ENCODE measurements around the gene SV2C. TPM values are rescaled to one million over a fixed set of nuclear protein-coding genes. Genes with fewer than 3 reads are reported as not detected.

The SV2C gene
- polyA plus RNA-seq, 3 donors, result 0.01 to 0.02 TPM; not detected in 1

DNA sequence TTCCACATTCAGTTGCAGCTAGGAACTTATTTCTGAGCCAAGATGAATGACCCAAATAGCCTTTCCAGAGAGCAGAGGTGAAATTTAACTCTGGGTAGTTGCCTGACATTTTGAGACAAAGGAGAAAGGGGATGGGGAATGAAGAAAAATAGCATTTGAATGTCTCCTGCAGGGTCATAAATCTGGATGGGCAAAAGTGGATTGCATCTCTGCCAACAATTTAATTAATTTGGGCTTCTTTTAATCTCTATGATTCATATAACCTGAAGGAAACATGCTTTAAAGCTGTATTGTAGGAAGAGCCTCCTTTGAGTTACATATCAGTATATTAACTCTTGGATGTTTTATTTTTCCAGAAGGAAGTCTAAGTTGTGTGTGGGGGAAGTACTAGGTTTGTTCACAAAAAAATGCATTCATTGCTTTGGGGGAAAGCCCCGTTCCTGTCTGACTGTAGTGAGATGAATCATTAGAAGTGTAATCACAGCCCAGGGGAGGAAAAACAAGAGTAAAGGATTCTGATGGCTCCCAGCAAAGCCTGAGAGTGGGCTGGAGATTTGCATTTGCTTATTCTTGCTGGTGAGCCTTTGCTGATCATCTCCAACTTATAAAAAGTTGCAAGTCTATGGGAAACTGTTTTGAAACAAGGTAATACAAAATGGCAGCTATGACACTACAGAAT, 186.9 kb downstream of the SV2C start:
- Histone ChIP-seq H3K4me3 (replicated peaks in 1 of 3; ENCODE audit: low read depth in 2 of 3, low read length in 3 of 3) (no peak overlapping the region), H2AFZ (ENCODE audit: insufficient read depth, low read depth, low read length, poor library complexity, severe bottlenecking) (no peak overlapping the region), H3K9me3 (replicated peaks in 1 of 2; ENCODE audit: control insufficient read depth in 1 of 2, insufficient read depth in 1 of 2, low read length in 2 of 2) (peaks cover 0 to 3% of the 10 kb centered on the region in 2 donors), H3K4me2 (replicated peaks; ENCODE audit: extremely low read depth, low read length, poor library complexity, severe bottlenecking) (no peak overlapping the region), H3K79me2 (ENCODE audit: insufficient read depth, low read length) (no peaks in the 10 kb centered on the region), H3K4me1 (ENCODE audit: control insufficient read depth in 1 of 2, insufficient read depth in 2 of 2, low read length in 2 of 2) (peaks cover 12 to 13% of the 10 kb centered on the region in 2 donors), H3K27me3 (ENCODE audit: control insufficient read depth in 2 of 2, insufficient read depth in 2 of 2, low read length in 2 of 2) (no peaks in the 10 kb centered on the region), H3K36me3 (replicated peaks in 1 of 2; ENCODE audit: control insufficient read depth in 1 of 2, insufficient read depth in 2 of 2, low read length in 2 of 2) (no peaks in the 10 kb centered on the region), H3K9ac (ENCODE audit: insufficient read depth, low read length, poor library complexity, severe bottlenecking) (no peak overlapping the region), H3K27ac (ENCODE audit: low read depth in 1 of 2, low read length in 2 of 2) (no peak overlapping the region), H4K20me1 (ENCODE audit: insufficient read depth, low read length) (no peaks in the 10 kb centered on the region)
- Mint-ChIP-seq H3K36me3 (no peaks in the 10 kb centered on the region), H3K27ac (peak overlapping the region in 1 of 7 donors; percentile 46), H3K9me3 (peaks cover 0 to 3% (median 0%) of the 10 kb centered on the region in 7 donors), H3K4me1 (peaks cover 27% of the 10 kb centered on the region), H3K4me3 (no peak overlapping the region), H3K27me3 (ENCODE audit: low read depth in 3 of 3) (peaks cover 0 to 4% (median 3%) of the 10 kb centered on the region in 3 donors)
- intact Hi-C loops (cut with micrococcal nuclease), result no loop called here
- DNase-seq, result peak; percentile 32 to 81 (median 43)
- TF ChIP-seq, protein P1, sequence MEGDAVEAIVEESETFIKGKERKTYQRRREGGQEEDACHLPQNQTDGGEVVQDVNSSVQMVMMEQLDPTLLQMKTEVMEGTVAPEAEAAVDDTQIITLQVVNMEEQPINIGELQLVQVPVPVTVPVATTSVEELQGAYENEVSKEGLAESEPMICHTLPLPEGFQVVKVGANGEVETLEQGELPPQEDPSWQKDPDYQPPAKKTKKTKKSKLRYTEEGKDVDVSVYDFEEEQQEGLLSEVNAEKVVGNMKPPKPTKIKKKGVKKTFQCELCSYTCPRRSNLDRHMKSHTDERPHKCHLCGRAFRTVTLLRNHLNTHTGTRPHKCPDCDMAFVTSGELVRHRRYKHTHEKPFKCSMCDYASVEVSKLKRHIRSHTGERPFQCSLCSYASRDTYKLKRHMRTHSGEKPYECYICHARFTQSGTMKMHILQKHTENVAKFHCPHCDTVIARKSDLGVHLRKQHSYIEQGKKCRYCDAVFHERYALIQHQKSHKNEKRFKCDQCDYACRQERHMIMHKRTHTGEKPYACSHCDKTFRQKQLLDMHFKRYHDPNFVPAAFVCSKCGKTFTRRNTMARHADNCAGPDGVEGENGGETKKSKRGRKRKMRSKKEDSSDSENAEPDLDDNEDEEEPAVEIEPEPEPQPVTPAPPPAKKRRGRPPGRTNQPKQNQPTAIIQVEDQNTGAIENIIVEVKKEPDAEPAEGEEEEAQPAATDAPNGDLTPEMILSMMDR (IDR thresholded peaks at IDR 0.05), result no peak
- WGBS (ENCODE audit: insufficient coverage), result 0% methylated on average over 1 of the region's 1 CpG

DNA sequence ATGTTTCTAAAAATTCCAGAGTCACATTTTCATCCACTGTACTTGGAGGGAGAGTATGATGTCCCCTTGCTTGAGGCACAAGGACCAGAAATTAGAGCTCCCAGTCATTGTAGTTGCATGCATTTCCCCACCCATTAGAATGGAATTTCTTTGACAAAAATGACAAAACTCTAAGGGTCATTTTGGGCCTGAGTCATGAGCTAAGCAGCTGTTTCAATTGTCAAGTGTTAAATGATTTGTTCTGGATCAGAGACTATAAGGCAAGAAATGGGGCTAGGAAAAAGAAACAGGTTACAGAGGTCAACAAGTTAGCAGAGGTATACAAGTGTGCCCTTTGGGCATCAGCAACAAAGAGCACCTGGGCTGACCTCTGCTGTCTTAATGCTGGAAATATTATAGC, 188.7 kb downstream of the SV2C start:
- Histone ChIP-seq H3K36me3 (replicated peaks in 1 of 2; ENCODE audit: control insufficient read depth in 1 of 2, insufficient read depth in 2 of 2, low read length in 2 of 2) (no peaks in the 10 kb centered on the region), H4K20me1 (ENCODE audit: insufficient read depth, low read length) (no peaks in the 10 kb centered on the region), H3K27me3 (ENCODE audit: control insufficient read depth in 2 of 2, insufficient read depth in 2 of 2, low read length in 2 of 2) (no peaks in the 10 kb centered on the region), H3K4me1 (ENCODE audit: control insufficient read depth in 1 of 2, insufficient read depth in 2 of 2, low read length in 2 of 2) (peaks cover 8 to 13% of the 10 kb centered on the region in 2 donors), H3K27ac (ENCODE audit: low read depth in 1 of 2, low read length in 2 of 2) (no peak overlapping the region), H2AFZ (ENCODE audit: insufficient read depth, low read depth, low read length, poor library complexity, severe bottlenecking) (no peak overlapping the region), H3K4me2 (replicated peaks; ENCODE audit: extremely low read depth, low read length, poor library complexity, severe bottlenecking) (no peak overlapping the region), H3K9me3 (replicated peaks in 1 of 2; ENCODE audit: control insufficient read depth in 1 of 2, insufficient read depth in 1 of 2, low read length in 2 of 2) (peaks cover 0 to 3% of the 10 kb centered on the region in 2 donors), H3K79me2 (ENCODE audit: insufficient read depth, low read length) (no peaks in the 10 kb centered on the region), H3K9ac (ENCODE audit: insufficient read depth, low read length, poor library complexity, severe bottlenecking) (no peak overlapping the region), H3K4me3 (replicated peaks in 1 of 3; ENCODE audit: low read depth in 2 of 3, low read length in 3 of 3) (no peak overlapping the region)
- Mint-ChIP-seq H3K4me3 (no peak overlapping the region), H3K9me3 (peaks cover 0 to 3% (median 0%) of the 10 kb centered on the region in 7 donors), H3K27ac (no peak overlapping the region), H3K4me1 (peaks cover 21% of the 10 kb centered on the region), H3K36me3 (no peaks in the 10 kb centered on the region), H3K27me3 (ENCODE audit: low read depth in 3 of 3) (peaks cover 0 to 4% (median 0%) of the 10 kb centered on the region in 3 donors)
- TF ChIP-seq, protein P1 (IDR thresholded peaks at IDR 0.05), result no peak
- DNase-seq, result no peak
- intact Hi-C loops (cut with micrococcal nuclease), result no loop called here

All from CD14-positive monocyte (primary cell).